Measurements from ENCODE around the gene NKTR. TPM values are rescaled to one million over a fixed set of nuclear protein-coding genes. Genes with fewer than 3 reads are reported as not detected.

Gene NKTR
- total RNA-seq, 1 experiment from 2014 or later, result 89.3 TPM

DNA sequence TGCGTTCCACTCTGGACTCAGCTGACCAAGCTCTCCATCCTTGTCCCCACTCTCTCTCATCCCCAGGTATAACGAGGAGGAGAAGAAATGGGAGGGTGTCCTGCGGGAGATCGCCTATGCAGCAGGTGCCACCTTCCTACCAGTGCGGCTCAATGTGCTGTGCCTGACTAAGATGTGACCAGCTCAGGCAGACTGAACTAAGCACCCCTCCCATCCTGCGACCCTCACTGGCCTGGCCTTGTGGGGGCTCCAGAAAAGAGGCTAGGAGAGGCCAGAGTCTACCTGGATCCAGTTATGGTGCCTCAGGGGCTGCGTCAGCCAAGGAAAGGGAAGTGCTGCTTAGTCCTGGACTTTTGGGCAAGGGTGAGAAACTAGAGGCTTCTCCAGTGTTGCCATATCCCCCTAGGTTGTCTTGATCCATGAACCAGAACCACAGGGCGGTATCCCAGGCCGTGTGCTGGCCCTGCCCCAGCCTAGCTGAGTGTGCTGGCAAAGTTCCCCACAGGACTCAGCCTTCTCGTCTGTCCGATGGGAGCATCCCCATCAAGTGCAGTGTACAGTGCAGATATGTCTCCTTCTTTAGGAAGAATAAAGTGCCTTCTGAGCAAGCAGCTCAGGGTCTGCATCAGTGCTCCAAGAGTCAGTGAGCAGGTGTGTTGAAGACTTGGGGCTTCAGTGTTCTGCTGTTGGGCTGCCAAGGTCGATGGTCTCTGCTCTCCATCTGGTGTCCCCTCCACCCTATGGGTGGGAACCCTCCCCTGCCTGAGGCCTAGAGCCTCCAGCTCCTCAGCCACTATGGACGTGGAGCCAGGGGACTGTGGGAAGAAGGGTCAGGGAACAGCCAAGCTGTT, 91.6 kb downstream of the NKTR start:
- ChIA-PET POLR2A (no interaction called here), CTCF (no interaction called here)
- DNase-seq (ENCODE audit: low spot score), result no peak
- H3K36me3 Mint-ChIP-seq, result no peaks in the 10 kb centered on the region
- H3K27me3 Mint-ChIP-seq (ENCODE audit: low read depth), result peaks cover 3% of the 10 kb centered on the region; the same call in 1 of the 2 replicates
- H3K27ac Mint-ChIP-seq, result no peak overlapping the region
- TF ChIP-seq TEAD4 (CRISPR knock-in tag; IDR thresholded peaks at IDR 0.05) (no peak), IRF2 (CRISPR knock-in tag; IDR thresholded peaks at IDR 0.05; ENCODE audit: borderline replicate concordance, low read depth) (no peak), RELA (CRISPR knock-in tag; IDR thresholded peaks at IDR 0.05; ENCODE audit: borderline replicate concordance) (no peak), ZNF532 (CRISPR knock-in tag; IDR thresholded peaks at IDR 0.05; ENCODE audit: borderline replicate concordance) (no peak)
- TF ChIP-seq, protein P1, sequence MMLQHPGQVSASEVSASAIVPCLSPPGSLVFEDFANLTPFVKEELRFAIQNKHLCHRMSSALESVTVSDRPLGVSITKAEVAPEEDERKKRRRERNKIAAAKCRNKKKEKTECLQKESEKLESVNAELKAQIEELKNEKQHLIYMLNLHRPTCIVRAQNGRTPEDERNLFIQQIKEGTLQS (CRISPR knock-in tag; conservative IDR thresholded peaks at IDR 0.05), result no peak
- ATAC-seq, result no peak
- no peaks in the 10 kb centered on the region for H3K9me3 Mint-ChIP-seq
- H3K4me1 Mint-ChIP-seq, result peaks cover 18% of the 10 kb centered on the region
- no peak overlapping the region for H3K4me3 Mint-ChIP-seq

DNA sequence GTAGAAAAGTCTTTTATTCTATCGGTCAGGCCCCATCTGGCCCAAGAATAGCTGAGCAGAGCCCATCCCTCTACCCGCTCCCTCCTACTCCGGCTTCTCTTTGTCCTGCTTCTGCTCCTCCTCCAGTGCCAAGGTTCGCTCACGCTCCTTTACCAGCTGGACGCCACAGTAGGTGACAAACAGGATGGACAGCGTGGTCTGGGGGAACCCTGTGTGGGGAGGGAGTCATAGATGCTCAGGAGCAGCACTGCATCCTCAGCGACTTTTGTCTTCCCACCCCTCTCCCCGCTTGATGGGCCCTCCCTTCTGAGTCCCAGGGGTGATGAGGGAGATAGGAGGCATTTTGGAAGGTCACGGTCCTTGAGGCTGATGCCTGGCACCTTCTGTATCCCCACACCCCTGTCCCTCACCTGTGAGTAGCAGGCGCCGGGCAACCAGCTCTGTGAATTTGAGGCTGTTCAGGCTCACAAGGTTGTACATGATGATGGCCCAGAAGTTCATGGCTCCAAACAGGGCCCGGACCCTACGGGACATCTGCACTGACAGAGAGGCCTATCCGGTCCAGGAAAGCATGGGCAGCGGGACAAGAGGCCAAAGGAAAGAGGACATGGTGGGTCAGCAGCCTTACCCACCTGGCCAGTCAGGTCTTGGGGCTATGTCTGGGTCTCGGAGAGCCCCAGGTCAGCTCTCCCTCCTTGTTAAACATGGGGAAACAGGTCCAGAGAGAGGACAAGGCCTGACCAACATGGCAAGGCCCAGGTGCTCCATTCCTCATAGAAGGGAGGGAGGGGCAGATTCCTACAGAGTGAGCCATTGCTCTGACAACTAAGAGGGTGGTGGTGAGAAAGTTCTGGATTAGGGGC, 92.4 kb downstream of the NKTR start:
- no peak for DNase-seq (ENCODE audit: low spot score)
- Mint-ChIP-seq H3K27ac (no peak overlapping the region), H3K36me3 (no peaks in the 10 kb centered on the region), H3K9me3 (no peaks in the 10 kb centered on the region), H3K4me1 (peaks cover 18% of the 10 kb centered on the region), H3K4me3 (no peak overlapping the region), H3K27me3 (ENCODE audit: low read depth) (peaks cover 3% of the 10 kb centered on the region; the same call in 1 of the 2 replicates)
- no peak for TF ChIP-seq SOX15 (CRISPR knock-in tag; IDR thresholded peaks at IDR 0.05)
- TF ChIP-seq, protein P2, sequence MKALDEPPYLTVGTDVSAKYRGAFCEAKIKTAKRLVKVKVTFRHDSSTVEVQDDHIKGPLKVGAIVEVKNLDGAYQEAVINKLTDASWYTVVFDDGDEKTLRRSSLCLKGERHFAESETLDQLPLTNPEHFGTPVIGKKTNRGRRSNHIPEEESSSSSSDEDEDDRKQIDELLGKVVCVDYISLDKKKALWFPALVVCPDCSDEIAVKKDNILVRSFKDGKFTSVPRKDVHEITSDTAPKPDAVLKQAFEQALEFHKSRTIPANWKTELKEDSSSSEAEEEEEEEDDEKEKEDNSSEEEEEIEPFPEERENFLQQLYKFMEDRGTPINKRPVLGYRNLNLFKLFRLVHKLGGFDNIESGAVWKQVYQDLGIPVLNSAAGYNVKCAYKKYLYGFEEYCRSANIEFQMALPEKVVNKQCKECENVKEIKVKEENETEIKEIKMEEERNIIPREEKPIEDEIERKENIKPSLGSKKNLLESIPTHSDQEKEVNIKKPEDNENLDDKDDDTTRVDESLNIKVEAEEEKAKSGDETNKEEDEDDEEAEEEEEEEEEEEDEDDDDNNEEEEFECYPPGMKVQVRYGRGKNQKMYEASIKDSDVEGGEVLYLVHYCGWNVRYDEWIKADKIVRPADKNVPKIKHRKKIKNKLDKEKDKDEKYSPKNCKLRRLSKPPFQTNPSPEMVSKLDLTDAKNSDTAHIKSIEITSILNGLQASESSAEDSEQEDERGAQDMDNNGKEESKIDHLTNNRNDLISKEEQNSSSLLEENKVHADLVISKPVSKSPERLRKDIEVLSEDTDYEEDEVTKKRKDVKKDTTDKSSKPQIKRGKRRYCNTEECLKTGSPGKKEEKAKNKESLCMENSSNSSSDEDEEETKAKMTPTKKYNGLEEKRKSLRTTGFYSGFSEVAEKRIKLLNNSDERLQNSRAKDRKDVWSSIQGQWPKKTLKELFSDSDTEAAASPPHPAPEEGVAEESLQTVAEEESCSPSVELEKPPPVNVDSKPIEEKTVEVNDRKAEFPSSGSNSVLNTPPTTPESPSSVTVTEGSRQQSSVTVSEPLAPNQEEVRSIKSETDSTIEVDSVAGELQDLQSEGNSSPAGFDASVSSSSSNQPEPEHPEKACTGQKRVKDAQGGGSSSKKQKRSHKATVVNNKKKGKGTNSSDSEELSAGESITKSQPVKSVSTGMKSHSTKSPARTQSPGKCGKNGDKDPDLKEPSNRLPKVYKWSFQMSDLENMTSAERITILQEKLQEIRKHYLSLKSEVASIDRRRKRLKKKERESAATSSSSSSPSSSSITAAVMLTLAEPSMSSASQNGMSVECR (CRISPR knock-in tag; IDR thresholded peaks at IDR 0.05; ENCODE audit: borderline replicate concordance), result no peak
- no peak for TF ChIP-seq CREB1 (CRISPR knock-in tag; IDR thresholded peaks at IDR 0.05)
- TF ChIP-seq ZBTB21 (CRISPR knock-in tag; IDR thresholded peaks at IDR 0.05; ENCODE audit: borderline replicate concordance), result no peak
- TF ChIP-seq GTF2I (CRISPR knock-in tag; conservative IDR thresholded peaks at IDR 0.05), result no peak
- no peak for TF ChIP-seq AR (CRISPR knock-in tag; IDR thresholded peaks at IDR 0.05)
- TF ChIP-seq SMAD4 (CRISPR knock-in tag; IDR thresholded peaks at IDR 0.05), result no peak
- TF ChIP-seq ZNF263 (CRISPR knock-in tag; IDR thresholded peaks at IDR 0.05; ENCODE audit: low read depth), result no peak
- no peak for ATAC-seq
- ChIA-PET POLR2A (no interaction called here), CTCF (interaction anchor here (0.8 kb wide), 1 partner anchor 19 kb away, joined by 3 read pairs; no protein-coding TSS in a partner anchor)
